Urinary bladder (tissue), 4 donors: Measurements from ENCODE around the gene PHTF2. TPM values are rescaled to one million over a fixed set of nuclear protein-coding genes. Genes with fewer than 3 reads are reported as not detected.

ENCODE experiments used
- DNase-seq: peaks from one replicate; pipeline ENCODE4 v3.0.0-alpha.2; 2015; ENCODE audit errors: extremely low spot score
- H3K27ac ChIP-seq: one replicate; pipeline ENCODE4 v1.5.1; 2013; ENCODE audit warnings: low read depth, mild to moderate bottlenecking, moderate library complexity
- H3K36me3 ChIP-seq: one replicate; pipeline ENCODE4 v1.6.1; 2013; ENCODE audit warnings: mild to moderate bottlenecking, moderate library complexity; ENCODE audit not compliant: insufficient read depth
- H3K4me1 ChIP-seq: one replicate; pipeline ENCODE4 v1.6.1; 2013; ENCODE audit warnings: mild to moderate bottlenecking, moderate library complexity; ENCODE audit not compliant: insufficient read depth
- H3K4me3 ChIP-seq: one replicate; pipeline ENCODE4 v1.5.1; 2013; ENCODE audit warnings: low read depth, low read length
- WGBS: extraction: QIAGEN DNeasy Blood & Tissue Kit; methylation state at CpG from one replicate; pipeline ENCODE4 v1.1.7; 2013; 5-methylcytosine and 5-hydroxymethylcytosine counted together
- polyA plus RNA-seq: library from polyadenylated mRNA; stranded (reverse); fragments of 200-250 nt; gene quantifications from one replicate; pipeline ENCODE4 v1.2.3, GENCODE V29; 2013
- total RNA-seq: library from RNA; depleted of rRNA; stranded (reverse); fragments of >200 nt; gene quantifications from one replicate; pipeline ENCODE4 v1.2.3, GENCODE V29; 2014
- donor health status: healthy with polysubstance abuse.
- donor health status: healthy.

PHTF2 gene
- total and polyA plus RNA-seq, 2 donors = 10.9 to 52.1 TPM

DNA sequence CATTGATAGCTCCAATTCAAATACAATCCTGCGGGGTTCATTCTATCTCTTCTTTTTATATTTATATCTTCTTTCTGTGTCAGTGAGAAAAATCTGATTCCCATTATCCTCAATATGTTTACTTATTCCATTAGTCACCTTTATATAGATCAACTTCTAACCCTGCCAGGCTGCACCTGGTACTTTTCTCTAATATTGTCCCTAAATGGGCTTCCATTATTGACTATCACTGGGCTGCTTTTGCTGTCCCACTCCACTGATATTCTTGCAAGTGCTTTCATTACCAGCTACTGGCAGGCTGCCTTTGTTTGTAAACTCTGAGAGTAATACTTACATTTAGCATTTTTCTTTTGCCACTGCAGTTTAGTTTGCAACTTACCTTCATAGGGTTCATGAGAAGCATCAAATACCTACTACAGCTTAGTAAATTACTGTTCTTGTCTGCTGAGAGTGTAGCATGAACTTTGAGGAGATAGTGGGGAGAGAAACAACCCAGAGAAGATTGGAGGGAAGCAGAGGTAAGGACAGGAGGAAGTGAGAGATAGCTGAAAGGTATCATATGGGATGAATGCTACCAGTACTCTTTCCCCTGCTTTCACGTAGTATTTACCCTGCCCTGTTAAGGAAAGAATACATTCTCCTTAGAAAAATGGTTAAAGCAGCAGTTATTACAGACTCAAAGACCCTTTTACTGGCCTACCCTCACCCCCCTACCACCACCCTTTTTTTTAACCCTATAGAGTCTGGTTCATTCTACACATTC lies 119.1 kb downstream of the PHTF2 start:
- Histone ChIP-seq H3K27ac (no peak overlapping the region), H3K4me3 (no peak overlapping the region), H3K36me3 (peaks cover 1% of the 10 kb centered on the region), H3K4me1 (no peaks in the 10 kb centered on the region)
- 93% methylated on average over 2 of the region's 2 CpGs for WGBS
- no peak for DNase-seq

DNA sequence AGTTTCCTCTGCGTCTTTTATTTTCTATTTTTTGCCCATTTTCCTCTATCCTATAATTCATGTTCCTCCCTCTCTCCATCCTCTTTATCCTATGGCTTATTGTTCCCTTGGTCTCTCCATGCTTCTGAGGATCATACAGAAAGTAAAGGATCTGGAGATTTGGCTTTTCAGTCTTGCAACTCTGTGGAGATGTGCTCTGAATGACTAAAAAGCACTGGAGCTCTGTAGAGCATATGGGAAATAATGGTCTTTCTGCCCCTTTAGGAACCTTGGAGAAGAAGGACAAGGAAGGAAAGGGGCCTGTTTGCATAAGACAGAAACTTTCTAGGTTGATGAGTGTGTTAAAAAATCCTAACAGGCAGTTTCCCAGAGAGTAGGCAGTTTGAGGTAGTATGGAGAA lies 120.1 kb downstream of the PHTF2 start:
- Histone ChIP-seq H3K36me3 (peaks cover 1% of the 10 kb centered on the region), H3K4me3 (no peak overlapping the region), H3K27ac (no peak overlapping the region), H3K4me1 (no peaks in the 10 kb centered on the region)
- DNase-seq = no peak
- WGBS = 89% methylated on average over 1 of the region's 1 CpG

DNA sequence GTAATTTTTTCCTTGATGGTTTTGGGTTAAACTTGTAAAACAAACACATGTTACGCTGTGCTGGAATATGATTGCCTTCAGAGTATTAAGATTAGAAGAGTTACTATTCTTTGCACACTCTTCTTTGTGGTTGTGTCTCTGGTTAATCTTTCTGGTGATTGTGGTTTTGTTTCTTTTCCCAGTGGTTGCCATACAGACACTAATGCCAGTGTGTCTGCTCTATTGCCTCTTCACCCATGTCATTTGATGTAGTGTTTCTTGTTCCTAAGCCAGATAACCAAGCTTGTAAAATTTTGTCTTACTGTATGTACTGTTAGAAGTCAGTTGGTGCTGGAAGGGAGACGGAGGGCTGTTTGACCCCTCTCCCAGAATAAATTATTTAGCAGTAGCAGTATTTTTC lies 124.8 kb downstream of the PHTF2 start:
- 57% methylated on average over 2 of the region's 2 CpGs for WGBS
- H3K4me3 ChIP-seq = no peak overlapping the region
- no peak for DNase-seq
- H3K27ac ChIP-seq = no peak overlapping the region
- no peaks in the 10 kb centered on the region for H3K4me1 ChIP-seq
- peaks cover 1% of the 10 kb centered on the region for H3K36me3 ChIP-seq

DNA sequence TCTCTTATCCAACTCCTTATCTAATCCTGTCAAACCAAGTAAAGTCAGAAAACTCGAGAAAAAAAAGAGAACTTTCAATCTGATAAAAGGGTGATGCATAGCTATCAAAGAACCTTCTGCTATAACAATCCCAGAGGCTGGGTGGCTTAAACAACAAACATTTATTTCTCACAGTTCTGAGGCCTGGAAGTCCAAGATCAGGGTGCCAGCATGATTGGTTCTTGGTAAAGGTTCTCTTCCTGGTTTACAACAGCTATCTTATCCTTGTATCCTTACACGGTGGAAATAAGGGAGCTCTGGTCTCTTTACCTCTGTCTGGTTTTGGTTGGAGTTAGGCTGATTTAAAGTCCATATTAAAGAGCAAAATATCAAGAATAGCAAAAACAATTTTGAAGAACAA lies 131.9 kb downstream of the PHTF2 start:
- no peak for DNase-seq
- H3K4me3 ChIP-seq = no peak overlapping the region
- WGBS = 77% methylated on average over 2 of the region's 2 CpGs
- no peak overlapping the region for H3K27ac ChIP-seq
- peaks cover 2% of the 10 kb centered on the region for H3K4me1 ChIP-seq
- H3K36me3 ChIP-seq = no peaks in the 10 kb centered on the region

DNA sequence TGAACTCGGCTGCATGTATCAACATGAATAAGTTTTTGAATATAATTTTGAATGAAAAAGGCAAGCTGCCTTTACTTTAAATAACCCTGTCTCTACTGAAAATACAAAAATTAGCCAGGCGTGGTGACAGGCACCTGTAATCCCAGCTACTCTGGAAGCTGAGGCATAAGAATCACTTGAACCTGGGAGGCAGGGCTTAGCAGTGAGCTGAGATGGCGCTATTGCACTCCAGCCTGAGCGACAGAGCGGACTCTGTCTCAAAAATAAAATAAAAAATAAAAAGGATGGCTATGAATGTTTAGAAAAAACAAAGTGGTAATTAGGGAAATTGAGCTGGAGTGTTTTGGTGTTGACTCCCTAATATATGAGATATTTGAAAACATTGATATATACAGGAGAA lies 133.3 kb downstream of the PHTF2 start:
- WGBS = 86% methylated on average over 5 of the region's 5 CpGs
- Histone ChIP-seq H3K4me3 (no peak overlapping the region), H3K36me3 (no peaks in the 10 kb centered on the region), H3K27ac (no peak overlapping the region), H3K4me1 (peaks cover 2% of the 10 kb centered on the region)
- DNase-seq = no peak

DNA sequence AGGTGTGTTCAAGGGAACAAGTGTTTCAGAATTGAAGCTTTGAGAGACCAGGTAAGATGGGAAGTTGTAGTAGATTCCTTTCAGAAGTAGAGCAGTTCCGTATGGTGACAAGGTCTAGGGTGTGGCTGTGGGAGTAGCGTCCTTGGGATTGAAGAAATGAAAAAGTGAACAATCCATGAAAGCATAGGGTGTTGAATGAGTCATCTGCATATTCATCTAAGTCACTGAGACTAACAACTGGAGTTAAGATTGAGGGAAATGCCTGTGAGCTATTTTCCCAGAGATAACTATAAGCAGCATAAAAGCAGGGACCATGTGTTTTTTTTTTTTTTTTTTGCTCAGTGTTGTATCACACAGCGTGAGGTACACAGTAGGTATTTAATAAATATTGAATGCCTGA lies 134.8 kb downstream of the PHTF2 start:
- Histone ChIP-seq H3K36me3 (no peaks in the 10 kb centered on the region), H3K27ac (no peak overlapping the region), H3K4me1 (peaks cover 2% of the 10 kb centered on the region), H3K4me3 (no peak overlapping the region)
- no peak for DNase-seq
- 94% methylated on average over 3 of the region's 3 CpGs for WGBS

DNA sequence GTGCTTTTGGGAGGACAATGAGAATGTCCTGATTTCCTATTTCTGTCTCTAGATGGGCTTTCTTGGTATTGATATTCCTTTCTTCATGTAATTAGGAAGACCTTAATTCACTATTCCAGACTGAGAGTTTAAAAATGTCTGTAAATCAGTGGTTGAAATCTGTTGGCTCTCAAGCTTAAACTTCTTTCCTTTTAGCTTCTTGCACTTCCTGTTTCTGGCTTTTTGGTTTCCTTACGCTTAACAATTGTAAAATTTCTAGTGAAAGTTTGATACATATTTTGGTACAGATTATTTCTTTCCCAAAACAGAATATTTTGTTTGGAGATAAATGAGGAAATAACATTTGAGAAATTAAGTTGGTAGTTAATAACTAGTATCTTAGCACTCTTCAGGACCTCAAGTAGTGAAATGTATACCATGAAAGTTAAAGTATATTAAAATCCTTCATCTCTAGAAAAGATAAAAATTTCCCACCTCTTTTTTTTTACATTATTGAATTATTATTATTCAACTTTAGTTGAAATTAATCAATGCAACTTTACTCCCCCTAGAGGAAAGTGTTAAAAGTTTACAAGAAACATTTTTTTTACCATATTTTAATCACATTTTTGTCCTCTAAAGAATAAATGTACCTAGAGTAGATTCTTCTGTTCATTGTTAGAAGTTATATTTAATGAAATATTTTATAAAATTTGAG lies 137.2 kb downstream of the PHTF2 start:
- Histone ChIP-seq H3K4me3 (no peak overlapping the region), H3K4me1 (peaks cover 2% of the 10 kb centered on the region), H3K27ac (no peak overlapping the region), H3K36me3 (no peaks in the 10 kb centered on the region)
- no peak for DNase-seq
- 65% methylated on average over 1 of the region's 1 CpG for WGBS

DNA sequence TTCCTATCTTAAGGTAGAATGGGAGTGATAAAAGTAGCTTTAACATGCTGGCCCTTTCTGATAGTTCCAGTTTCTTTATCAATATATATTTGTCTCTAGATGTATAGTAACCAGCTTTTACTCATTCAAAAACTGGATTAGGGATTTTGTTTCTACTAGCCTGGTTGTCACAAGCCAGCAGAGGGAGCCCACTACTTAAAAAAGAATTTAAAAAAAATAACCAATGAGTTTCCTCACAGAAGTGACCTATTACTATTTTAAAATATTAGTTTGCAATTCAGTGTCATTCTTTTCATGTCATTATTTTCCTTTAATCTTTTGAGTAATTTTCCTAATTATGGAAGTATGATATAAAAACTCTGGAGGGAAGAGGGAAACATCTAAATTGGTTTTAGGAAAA lies 142.1 kb downstream of the PHTF2 start:
- no peak for DNase-seq

DNA sequence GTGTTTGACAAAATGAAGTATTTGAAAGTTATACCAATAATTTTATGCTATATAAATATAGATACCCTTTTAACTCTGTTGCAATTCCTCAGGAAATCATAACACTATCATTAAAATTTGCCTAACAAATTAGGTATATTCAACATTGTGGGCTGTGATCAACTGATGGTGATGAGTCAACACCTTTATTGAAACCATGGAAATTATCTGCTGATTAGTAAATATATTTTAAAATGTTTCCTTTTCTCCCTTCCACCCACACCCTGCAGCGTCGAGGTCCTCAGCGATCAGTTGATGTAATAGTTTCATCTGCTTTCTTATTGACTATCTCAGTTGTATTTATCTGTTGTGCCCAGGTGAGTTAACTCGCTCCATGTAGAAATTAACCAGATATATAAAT lies 143.9 kb downstream of the PHTF2 start:
- 89% methylated on average over 4 of the region's 4 CpGs for WGBS
- Histone ChIP-seq H3K4me3 (no peak overlapping the region), H3K4me1 (no peaks in the 10 kb centered on the region), H3K36me3 (no peaks in the 10 kb centered on the region), H3K27ac (no peak overlapping the region)
- no peak for DNase-seq

More for the DNA sequence above, 142.1 kb downstream of the PHTF2 start:
- Histone ChIP-seq H3K4me1 (no peaks in the 10 kb centered on the region), H3K4me3 (no peak overlapping the region), H3K27ac (no peak overlapping the region), H3K36me3 (no peaks in the 10 kb centered on the region)

DNA sequence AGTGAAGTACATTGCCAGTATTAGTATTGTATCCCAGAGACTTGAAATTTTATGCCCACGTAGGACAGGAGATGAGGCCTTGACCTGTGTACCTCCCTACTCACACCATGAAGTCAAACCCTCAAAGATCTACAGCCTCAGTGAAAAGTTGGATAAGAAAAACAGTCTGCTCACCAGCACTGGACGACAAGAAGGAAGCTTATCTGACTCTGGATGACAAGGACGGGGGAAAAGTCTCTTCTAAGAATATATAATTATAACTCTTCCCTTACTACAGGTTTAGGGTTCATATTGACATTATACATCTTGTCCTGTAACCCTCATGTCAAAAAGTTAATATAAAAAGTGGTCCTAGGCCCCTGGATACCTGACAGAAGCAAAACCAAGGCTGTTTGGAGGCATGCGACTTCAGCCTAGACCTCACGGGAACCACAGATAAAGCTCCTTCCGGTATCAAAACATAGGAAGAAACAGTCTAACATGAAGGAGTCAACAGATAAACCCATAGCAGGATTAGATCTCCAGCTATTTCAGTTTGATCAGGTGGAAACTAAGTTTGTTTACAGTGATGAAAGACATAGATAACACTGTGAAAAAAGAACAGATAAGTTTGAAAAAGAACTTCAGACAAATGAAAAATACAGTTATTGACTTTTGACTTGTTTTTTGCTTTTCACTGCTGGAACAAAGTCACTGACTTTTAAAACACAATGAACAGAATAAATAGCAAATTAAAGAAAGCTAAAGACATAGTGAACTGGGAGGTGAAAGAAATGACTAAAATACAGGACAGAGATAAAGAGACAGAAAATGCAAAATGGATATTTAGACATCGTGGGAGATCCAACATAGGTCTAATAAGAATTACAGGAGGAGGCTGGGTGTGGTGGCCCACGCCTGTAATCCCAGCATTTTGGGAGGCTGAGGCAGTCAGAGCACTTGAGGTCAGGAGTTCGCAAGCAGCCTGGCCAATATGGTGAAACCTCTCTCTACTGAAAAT lies 145.9 kb downstream of the PHTF2 start:
- no peaks in the 10 kb centered on the region for H3K4me1 ChIP-seq
- no peak for DNase-seq
- no peak overlapping the region for H3K27ac ChIP-seq
- no peak overlapping the region for H3K4me3 ChIP-seq
- no peaks in the 10 kb centered on the region for H3K36me3 ChIP-seq
- WGBS = 92% methylated on average over 9 of the region's 9 CpGs

DNA sequence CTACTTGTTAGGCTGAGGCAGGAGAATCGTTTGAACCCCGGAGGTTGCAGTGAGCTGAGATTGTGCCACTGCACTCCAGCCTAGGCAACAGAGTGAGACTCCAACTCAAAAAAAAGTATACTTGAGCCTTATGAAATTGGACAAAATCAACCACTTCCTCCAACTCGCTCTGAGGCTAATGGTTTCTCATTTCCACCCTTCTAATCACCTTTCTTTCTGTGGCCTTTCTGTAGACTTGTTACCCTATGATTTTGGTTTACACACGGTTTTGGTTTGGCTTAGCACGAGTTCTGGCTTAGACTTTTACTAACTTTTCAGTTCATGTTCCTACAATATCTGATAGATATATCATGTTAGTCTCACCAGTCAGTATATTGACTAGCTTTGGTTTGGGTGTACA lies 152.0 kb downstream of the PHTF2 start:
- Histone ChIP-seq H3K27ac (no peak overlapping the region), H3K36me3 (no peaks in the 10 kb centered on the region), H3K4me3 (no peak overlapping the region), H3K4me1 (no peaks in the 10 kb centered on the region)
- WGBS = 93% methylated on average over 5 of the region's 5 CpGs
- DNase-seq = no peak

DNA sequence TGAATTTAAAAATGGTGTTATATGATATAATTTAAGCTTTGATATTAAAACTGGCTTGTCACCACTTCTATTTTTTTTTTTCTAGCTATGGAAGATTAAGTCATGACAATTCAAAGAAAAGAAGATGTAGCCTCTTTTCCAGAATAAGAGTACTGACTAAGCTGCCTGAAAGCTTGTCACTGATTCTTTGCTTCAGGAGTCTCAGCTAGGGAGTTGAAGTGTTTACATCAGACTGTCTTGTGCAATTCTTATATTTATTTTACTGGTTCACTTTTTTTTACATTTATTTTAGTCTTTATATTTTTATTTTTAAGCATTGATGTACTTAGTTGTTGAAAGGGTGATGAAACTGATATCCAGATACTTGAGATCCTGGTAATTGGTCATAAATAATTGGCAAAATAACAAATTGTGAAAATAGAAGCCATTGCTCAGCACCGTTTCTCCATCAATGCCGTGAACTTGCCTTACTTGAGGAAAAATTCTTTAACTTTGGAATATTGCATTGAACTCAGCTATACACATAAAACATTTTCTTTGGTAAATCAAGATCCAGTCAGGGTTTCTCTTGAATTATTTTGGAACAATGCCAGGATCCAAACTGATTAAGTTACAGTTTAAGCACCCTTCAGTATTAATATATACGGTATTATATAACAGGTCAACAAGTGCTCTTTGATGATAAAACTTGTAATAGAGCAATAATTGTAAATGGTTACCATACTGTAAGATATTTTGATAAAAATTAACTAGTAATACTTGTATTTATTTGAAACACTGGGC lies 156.4 kb downstream of the PHTF2 start:
- no peak overlapping the region for H3K4me3 ChIP-seq
- no peaks in the 10 kb centered on the region for H3K4me1 ChIP-seq
- H3K27ac ChIP-seq = no peak overlapping the region
- H3K36me3 ChIP-seq = no peaks in the 10 kb centered on the region
- DNase-seq = no peak
- 82% methylated on average over 3 of the region's 3 CpGs for WGBS

DNA sequence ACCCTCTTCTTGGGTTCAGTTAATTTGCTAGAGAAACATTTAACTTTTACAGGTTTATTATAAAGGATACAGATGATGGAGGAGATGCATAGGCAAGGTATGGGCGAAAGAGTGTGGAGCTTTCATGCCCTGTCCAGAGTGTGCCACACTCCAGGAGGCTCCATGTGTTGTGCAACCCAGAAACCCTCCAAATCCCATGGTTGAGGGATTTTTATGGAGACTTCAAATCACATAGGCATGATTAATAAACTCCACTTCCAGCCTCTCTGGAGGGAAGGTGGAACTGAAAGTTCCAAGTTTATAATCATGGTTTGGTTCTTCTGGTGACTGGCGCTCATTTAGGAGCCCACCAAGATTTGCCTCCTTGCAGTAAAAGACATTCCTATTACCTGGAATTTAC lies 159.9 kb downstream of the PHTF2 start:
- WGBS = 95% methylated on average over 2 of the region's 2 CpGs
- Histone ChIP-seq H3K4me3 (no peak overlapping the region), H3K36me3 (no peaks in the 10 kb centered on the region), H3K27ac (no peak overlapping the region), H3K4me1 (no peaks in the 10 kb centered on the region)
- DNase-seq = no peak
